ENCODE results near the gene RNF166. TPM values are rescaled to one million over a fixed set of nuclear protein-coding genes. Genes with fewer than 3 reads are reported as not detected.

Gene RNF166
- total RNA-seq, 1 donor from 2014 or later: 74.2 TPM

DNA sequence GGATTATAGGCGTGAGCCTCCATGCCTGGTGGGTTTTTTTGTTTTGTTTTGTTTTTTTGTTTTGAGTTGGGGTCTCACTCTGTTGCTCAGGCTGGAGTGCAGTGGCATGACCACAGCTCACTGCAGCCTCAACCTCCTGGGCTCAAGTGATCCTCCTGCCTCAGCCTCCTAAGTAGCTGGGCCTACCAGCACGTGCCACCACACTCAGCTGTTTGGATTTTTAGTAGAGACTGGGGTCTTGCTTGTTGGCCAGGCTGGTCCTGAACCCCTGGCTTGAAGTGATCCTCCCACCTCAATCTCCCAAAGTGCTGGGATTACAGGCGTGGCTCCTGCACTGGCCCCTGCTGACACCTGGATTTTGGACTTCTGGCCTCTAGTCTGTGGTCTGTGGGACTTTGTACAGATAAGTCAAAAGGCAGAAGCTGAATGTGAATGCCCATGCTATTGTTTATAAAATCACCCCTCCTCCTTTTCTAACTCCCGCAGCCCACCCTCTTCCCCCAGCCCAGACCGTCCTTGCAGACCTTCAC lies 25.6 kb downstream of the RNF166 start:
- Mint-ChIP-seq H3K27me3 (ENCODE audit: unreplicated experiment) (no peaks in the 10 kb centered on the region), H3K9me3 (ENCODE audit: unreplicated experiment) (no peaks in the 10 kb centered on the region), H3K27ac (ENCODE audit: unreplicated experiment) (no peak overlapping the region), H3K36me3 (ENCODE audit: low read depth, unreplicated experiment) (no peaks in the 10 kb centered on the region), H3K4me3 (ENCODE audit: unreplicated experiment) (no peak overlapping the region), H3K4me1 (ENCODE audit: unreplicated experiment) (no peaks in the 10 kb centered on the region)
- no peak for DNase-seq (ENCODE audit: low spot score)
- TF ChIP-seq, protein P1, sequence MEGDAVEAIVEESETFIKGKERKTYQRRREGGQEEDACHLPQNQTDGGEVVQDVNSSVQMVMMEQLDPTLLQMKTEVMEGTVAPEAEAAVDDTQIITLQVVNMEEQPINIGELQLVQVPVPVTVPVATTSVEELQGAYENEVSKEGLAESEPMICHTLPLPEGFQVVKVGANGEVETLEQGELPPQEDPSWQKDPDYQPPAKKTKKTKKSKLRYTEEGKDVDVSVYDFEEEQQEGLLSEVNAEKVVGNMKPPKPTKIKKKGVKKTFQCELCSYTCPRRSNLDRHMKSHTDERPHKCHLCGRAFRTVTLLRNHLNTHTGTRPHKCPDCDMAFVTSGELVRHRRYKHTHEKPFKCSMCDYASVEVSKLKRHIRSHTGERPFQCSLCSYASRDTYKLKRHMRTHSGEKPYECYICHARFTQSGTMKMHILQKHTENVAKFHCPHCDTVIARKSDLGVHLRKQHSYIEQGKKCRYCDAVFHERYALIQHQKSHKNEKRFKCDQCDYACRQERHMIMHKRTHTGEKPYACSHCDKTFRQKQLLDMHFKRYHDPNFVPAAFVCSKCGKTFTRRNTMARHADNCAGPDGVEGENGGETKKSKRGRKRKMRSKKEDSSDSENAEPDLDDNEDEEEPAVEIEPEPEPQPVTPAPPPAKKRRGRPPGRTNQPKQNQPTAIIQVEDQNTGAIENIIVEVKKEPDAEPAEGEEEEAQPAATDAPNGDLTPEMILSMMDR (IDR thresholded peaks at IDR 0.05; ENCODE audit: unreplicated experiment): no peak

DNA sequence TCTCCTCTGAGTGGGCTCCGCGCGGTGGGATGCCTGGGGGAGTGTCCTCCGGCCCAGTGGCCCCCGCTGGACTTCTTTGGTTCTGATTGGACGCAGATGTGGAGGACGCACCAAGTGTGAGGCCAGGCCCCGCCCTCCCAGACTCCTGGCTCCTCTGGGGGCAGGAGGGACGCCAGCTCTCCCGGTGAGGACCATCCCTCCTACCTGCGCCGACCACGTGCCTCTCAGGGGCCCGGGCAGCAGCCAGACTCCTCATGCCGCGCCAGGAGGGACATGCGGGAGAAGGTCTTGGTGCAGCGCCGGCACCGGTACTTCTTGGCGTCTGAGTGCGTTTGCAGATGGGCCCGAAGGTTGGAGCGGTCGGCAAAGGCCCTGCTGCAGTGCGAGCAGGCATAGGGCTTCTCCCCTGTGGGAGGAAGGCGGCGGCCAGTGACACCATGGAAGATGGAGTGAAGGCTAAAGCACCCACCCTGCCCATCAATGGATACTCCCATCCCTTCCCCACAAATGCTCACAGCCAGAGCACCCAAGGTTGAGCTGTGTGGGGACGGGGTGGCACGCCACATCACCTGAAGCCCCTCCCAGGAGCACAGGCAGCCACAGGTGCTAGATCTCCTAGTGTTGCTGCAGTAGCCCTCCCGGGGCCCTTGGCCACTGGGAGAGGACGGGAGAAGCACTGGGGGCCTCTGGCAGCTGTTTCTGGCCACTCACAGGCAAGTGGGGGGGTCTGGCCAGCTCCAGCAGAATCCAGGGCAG lies 27.8 kb downstream of the RNF166 start:
- Mint-ChIP-seq H3K36me3 (ENCODE audit: low read depth, unreplicated experiment) (peaks cover 4% of the 10 kb centered on the region), H3K4me1 (ENCODE audit: unreplicated experiment) (no peaks in the 10 kb centered on the region), H3K27ac (ENCODE audit: unreplicated experiment) (no peak overlapping the region), H3K4me3 (ENCODE audit: unreplicated experiment) (no peak overlapping the region), H3K9me3 (ENCODE audit: unreplicated experiment) (no peaks in the 10 kb centered on the region), H3K27me3 (ENCODE audit: unreplicated experiment) (peaks cover 4% of the 10 kb centered on the region)
- DNase-seq (ENCODE audit: low spot score): no peak
- TF ChIP-seq, protein P1 (IDR thresholded peaks at IDR 0.05; ENCODE audit: unreplicated experiment): no peak

DNA sequence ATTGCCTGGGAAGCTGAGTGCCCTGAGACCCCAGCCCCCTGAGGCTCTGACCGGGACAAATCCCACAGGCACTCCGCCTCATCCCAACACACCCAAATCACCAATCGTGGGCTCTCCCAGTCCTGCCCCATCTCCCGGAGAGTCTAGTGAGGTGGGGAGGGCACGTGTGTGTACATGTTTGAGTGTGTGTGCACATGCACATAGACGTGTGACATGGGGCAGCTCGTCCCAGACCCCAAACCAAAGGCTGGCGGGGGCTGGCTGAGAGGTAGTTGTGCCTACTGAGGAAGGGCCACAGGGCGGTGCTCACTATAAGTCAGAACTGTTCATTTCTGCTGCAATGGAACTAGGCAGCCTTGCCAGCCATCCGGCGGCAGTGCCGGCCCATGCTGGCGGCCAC lies 28.5 kb downstream of the RNF166 start:
- Mint-ChIP-seq H3K4me1 (ENCODE audit: unreplicated experiment) (no peaks in the 10 kb centered on the region), H3K27ac (ENCODE audit: unreplicated experiment) (no peak overlapping the region), H3K4me3 (ENCODE audit: unreplicated experiment) (no peak overlapping the region), H3K27me3 (ENCODE audit: unreplicated experiment) (peaks cover 4% of the 10 kb centered on the region), H3K36me3 (ENCODE audit: low read depth, unreplicated experiment) (peaks cover 4% of the 10 kb centered on the region), H3K9me3 (ENCODE audit: unreplicated experiment) (no peaks in the 10 kb centered on the region)
- DNase-seq (ENCODE audit: low spot score): no peak
- TF ChIP-seq, protein P1 (IDR thresholded peaks at IDR 0.05; ENCODE audit: unreplicated experiment): no peak

DNA sequence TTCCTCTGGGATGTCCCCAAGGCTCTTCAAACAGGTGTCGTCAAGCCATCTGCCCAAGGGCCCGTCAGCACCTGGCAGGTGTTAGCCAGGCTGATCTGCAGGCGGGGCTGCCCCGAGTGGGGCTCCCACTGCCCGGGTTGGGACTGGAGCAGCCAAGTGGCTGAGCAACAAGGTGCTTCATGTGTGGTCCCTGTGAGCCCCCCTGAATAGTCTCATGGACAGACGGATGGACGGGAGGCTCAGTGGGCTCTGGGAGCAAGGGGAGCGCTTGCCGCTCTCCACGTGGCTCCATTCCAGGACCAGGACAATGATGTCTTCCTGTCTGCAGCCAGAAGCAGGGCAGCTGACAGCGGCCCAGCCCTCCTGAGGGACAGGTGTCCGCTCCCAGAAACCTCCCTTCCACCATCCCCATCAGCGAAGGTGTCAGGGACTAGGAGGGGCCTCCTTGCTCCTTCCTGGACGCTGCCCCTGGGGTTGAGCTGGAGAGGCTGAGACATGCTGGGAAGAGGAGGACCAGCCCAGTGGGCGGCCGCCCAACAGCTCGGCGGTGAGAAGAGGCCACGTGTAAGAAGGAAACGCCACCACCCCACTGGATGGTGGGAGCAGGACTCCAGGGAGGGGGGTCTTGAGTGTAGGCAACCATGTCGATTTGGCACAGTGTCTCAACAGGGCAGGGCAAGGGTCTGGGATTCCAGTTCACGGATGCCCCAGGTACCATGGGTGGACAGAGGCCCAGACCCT lies 29.5 kb downstream of the RNF166 start:
- TF ChIP-seq, protein P1 (IDR thresholded peaks at IDR 0.05; ENCODE audit: unreplicated experiment): no peak
- H3K4me3 Mint-ChIP-seq (ENCODE audit: unreplicated experiment): no peak overlapping the region

More for the DNA sequence above, 29.5 kb downstream of the RNF166 start:
- Mint-ChIP-seq H3K27ac (ENCODE audit: unreplicated experiment) (no peak overlapping the region), H3K27me3 (ENCODE audit: unreplicated experiment) (peaks cover 4% of the 10 kb centered on the region), H3K36me3 (ENCODE audit: low read depth, unreplicated experiment) (peaks cover 4% of the 10 kb centered on the region), H3K9me3 (ENCODE audit: unreplicated experiment) (no peaks in the 10 kb centered on the region), H3K4me1 (ENCODE audit: unreplicated experiment) (no peaks in the 10 kb centered on the region)
- no peak for DNase-seq (ENCODE audit: low spot score)
